Activated naive CD8-positive, alpha-beta T cell (primary cell): Measurements from ENCODE around the gene CTIF.
A peak's percentile ranks its signal among the peaks of the same experiment; 100 is the strongest.

Experiments
- H3K27ac Mint-ChIP-seq: one replicate; pipeline ENCODE4 v1.8.0; 2021; ENCODE audit warnings: mixed read lengths
- H3K27me3 Mint-ChIP-seq: one replicate; pipeline ENCODE4 v1.8.0; 2021; ENCODE audit warnings: mixed read lengths
- H3K36me3 Mint-ChIP-seq: one replicate; pipeline ENCODE4 v1.8.0; 2021; ENCODE audit warnings: mixed read lengths
- H3K4me1 Mint-ChIP-seq: one replicate; pipeline ENCODE4 v1.8.0; 2021; ENCODE audit warnings: low read depth, mixed read lengths
- H3K4me3 Mint-ChIP-seq: one replicate; pipeline ENCODE4 v1.8.0; 2021; ENCODE audit warnings: mild to moderate bottlenecking, mixed read lengths
- H3K9me3 Mint-ChIP-seq: one replicate; pipeline ENCODE4 v1.8.0; 2021; ENCODE audit warnings: low read depth, mixed read lengths

The CTIF gene

GRCh38 chr18:48792611-48793380 lies 254.0 kb downstream of the CTIF start:
- Mint-ChIP-seq H3K4me3 (no peak overlapping the region), H3K27me3 (no peaks in the 10 kb centered on the region), H3K36me3 (no peaks in the 10 kb centered on the region), H3K9me3 (no peaks in the 10 kb centered on the region), H3K27ac (no peak overlapping the region), H3K4me1 (no peaks in the 10 kb centered on the region)

GRCh38 chr18:48794251-48794970 lies 255.6 kb downstream of the CTIF start:
- H3K27me3 Mint-ChIP-seq: no peaks in the 10 kb centered on the region
- no peak overlapping the region for H3K4me3 Mint-ChIP-seq
- H3K36me3 Mint-ChIP-seq: no peaks in the 10 kb centered on the region
- H3K4me1 Mint-ChIP-seq: no peaks in the 10 kb centered on the region
- no peaks in the 10 kb centered on the region for H3K9me3 Mint-ChIP-seq
- H3K27ac Mint-ChIP-seq: no peak overlapping the region

- Mint-ChIP-seq H3K36me3 (no peaks in the 10 kb centered on the region), H3K27me3 (no peaks in the 10 kb centered on the region), H3K4me1 (peaks cover 3% of the 10 kb centered on the region)
Observed at GRCh38 chr18:48795696-48796095, 256.9 kb downstream of the CTIF start.

GRCh38 chr18:48796491-48797205 lies 257.8 kb downstream of the CTIF start:
- Mint-ChIP-seq H3K27me3 (no peaks in the 10 kb centered on the region), H3K4me1 (peaks cover 9% of the 10 kb centered on the region), H3K4me3 (no peak overlapping the region), H3K27ac (no peak overlapping the region), H3K9me3 (no peaks in the 10 kb centered on the region), H3K36me3 (no peaks in the 10 kb centered on the region)

More at GRCh38 chr18:48795696-48796095, 256.9 kb downstream of the CTIF start:
- Mint-ChIP-seq H3K4me3 (no peak overlapping the region), H3K27ac (no peak overlapping the region), H3K9me3 (no peaks in the 10 kb centered on the region)

- Mint-ChIP-seq H3K27ac (no peak overlapping the region), H3K9me3 (no peaks in the 10 kb centered on the region), H3K4me3 (no peak overlapping the region), H3K27me3 (no peaks in the 10 kb centered on the region), H3K36me3 (no peaks in the 10 kb centered on the region), H3K4me1 (peaks cover 17% of the 10 kb centered on the region)
Observed at GRCh38 chr18:48797841-48798255, 259.0 kb downstream of the CTIF start.

- Mint-ChIP-seq H3K4me1 (peaks cover 20% of the 10 kb centered on the region), H3K27me3 (no peaks in the 10 kb centered on the region), H3K4me3 (no peak overlapping the region), H3K36me3 (no peaks in the 10 kb centered on the region), H3K27ac (no peak overlapping the region), H3K9me3 (no peaks in the 10 kb centered on the region)
Observed at GRCh38 chr18:48798334-48799245, 259.8 kb downstream of the CTIF start.

GRCh38 chr18:48799724-48800315 lies 261.0 kb downstream of the CTIF start:
- Mint-ChIP-seq H3K27me3 (no peaks in the 10 kb centered on the region), H3K4me3 (no peak overlapping the region), H3K36me3 (no peaks in the 10 kb centered on the region), H3K27ac (no peak overlapping the region), H3K9me3 (no peaks in the 10 kb centered on the region), H3K4me1 (peaks cover 23% of the 10 kb centered on the region)

GRCh38 chr18:48800466-48800865 lies 261.6 kb downstream of the CTIF start:
- Mint-ChIP-seq H3K27ac (no peak overlapping the region), H3K27me3 (no peaks in the 10 kb centered on the region), H3K4me1 (peaks cover 24% of the 10 kb centered on the region), H3K9me3 (no peaks in the 10 kb centered on the region), H3K4me3 (no peak overlapping the region), H3K36me3 (no peaks in the 10 kb centered on the region)

GRCh38 chr18:48800876-48801727 lies 262.3 kb downstream of the CTIF start:
- H3K27ac Mint-ChIP-seq: peak overlapping the region; percentile 80
- H3K27me3 Mint-ChIP-seq: no peaks in the 10 kb centered on the region
- peaks cover 29% of the 10 kb centered on the region for H3K4me1 Mint-ChIP-seq
- no peaks in the 10 kb centered on the region for H3K36me3 Mint-ChIP-seq
- peak overlapping the region; percentile 69 for H3K4me3 Mint-ChIP-seq
- no peaks in the 10 kb centered on the region for H3K9me3 Mint-ChIP-seq

- Mint-ChIP-seq H3K4me3 (peak overlapping the region; percentile 69), H3K36me3 (no peaks in the 10 kb centered on the region), H3K4me1 (peaks cover 38% of the 10 kb centered on the region), H3K9me3 (no peaks in the 10 kb centered on the region), H3K27ac (peak overlapping the region; percentile 80), H3K27me3 (no peaks in the 10 kb centered on the region)
Observed at GRCh38 chr18:48801728-48802542, 263.1 kb downstream of the CTIF start.

- Mint-ChIP-seq H3K4me3 (no peak overlapping the region), H3K9me3 (no peaks in the 10 kb centered on the region), H3K27me3 (no peaks in the 10 kb centered on the region), H3K36me3 (no peaks in the 10 kb centered on the region), H3K27ac (no peak overlapping the region), H3K4me1 (peaks cover 44% of the 10 kb centered on the region)
Observed at GRCh38 chr18:48802543-48803290, 263.9 kb downstream of the CTIF start.

- Mint-ChIP-seq H3K4me3 (no peak overlapping the region), H3K27me3 (no peaks in the 10 kb centered on the region), H3K9me3 (no peaks in the 10 kb centered on the region), H3K36me3 (no peaks in the 10 kb centered on the region), H3K4me1 (peaks cover 44% of the 10 kb centered on the region), H3K27ac (no peak overlapping the region)
Observed at GRCh38 chr18:48803518-48803917, 264.7 kb downstream of the CTIF start.
